Endothelial cell of umbilical vein (primary cell): Measurements from ENCODE around the gene SKIDA1. TPM values are rescaled to one million over a fixed set of nuclear protein-coding genes. Genes with fewer than 3 reads are reported as not detected.

Experiments
- BruUV-seq: library from RNA; stranded (reverse); fragments of 400-500 nt; replicated peaks from 2 replicates; lab custom pipeline; 2021; lab: Mats Ljungman, UMichigan
- CTCF ChIA-PET: fragments of 300-600, 350-600 bp; sonication (Branson Sonifier 250); formaldehyde crosslinking; loops from one replicate; lab custom pipeline; 2021; ENCODE audit warnings: antibody characterized with exemption, inconsistent platforms; lab: Charles Lee
- POLR2A ChIA-PET: fragments of 300-600, 350-600 bp; sonication (Branson Sonifier 250); formaldehyde crosslinking; loops from one replicate; lab custom pipeline; 2021; ENCODE audit warnings: antibody characterized with exemption, inconsistent platforms; lab: Charles Lee
- DNase-seq: peaks from one replicate; pipeline ENCODE4 v3.0.0-alpha.2; 2011; ENCODE audit warnings: low read depth, low spot score
- FAIRE-seq: peaks from 2 replicates; lab custom pipeline; 2011; peaks lifted over from hg19 to GRCh38; lab: Jason Lieb, UNC
- H2AFZ ChIP-seq: 2 replicates; pipeline ENCODE4 v1.6.0; 2012; ENCODE audit warnings: low read depth, low read length, control low read depth, inconsistent platforms
- H3K27ac ChIP-seq: 2 replicates; pipeline ENCODE4 v1.5.1; 2011; ENCODE audit warnings: low read depth, mild to moderate bottlenecking, control low read depth, low read length, moderate library complexity; ENCODE audit not compliant: insufficient read depth
- H3K27me3 ChIP-seq, 2 experiments: 2 replicates each; pipeline versions ENCODE4 v1.6.0 to v1.6.1; 2011; ENCODE audit warnings: low read length in 2 of 2, mixed read lengths in 1 of 2; ENCODE audit not compliant: control insufficient read depth in 2 of 2, insufficient read depth in 2 of 2
- H3K36me3 ChIP-seq, 2 experiments: 2 replicates in 1 of 2; 3 replicates in 1 of 2; pipeline ENCODE4 v1.5.1; 2011; ENCODE audit warnings: low read length in 2 of 2, mild to moderate bottlenecking in 1 of 2, moderate library complexity in 1 of 2; ENCODE audit not compliant: control insufficient read depth in 2 of 2, insufficient read depth in 2 of 2; ENCODE audit errors: extremely low read depth in 1 of 2
- H3K4me1 ChIP-seq: 3 replicates; pipeline ENCODE4 v1.5.1; 2011; ENCODE audit warnings: mild to moderate bottlenecking, low read length; ENCODE audit not compliant: control insufficient read depth, insufficient read depth; ENCODE audit errors: extremely low read depth
- H3K4me2 ChIP-seq: 2 replicates; pipeline ENCODE4 v1.6.1; 2011; ENCODE audit warnings: low read length, control low read depth, mixed read lengths; ENCODE audit not compliant: insufficient read depth
- H3K4me3 ChIP-seq, 3 experiments: fragments of 200-600 bp in 1 of 3; sonication (generic), shearing (Covaris generic) in 1 of 3; replicated peaks in 1 of 3; 2 replicates each; pipeline ENCODE4 v1.5.1; 2011 to 2016; ENCODE audit warnings: control low read depth in 3 of 3, low read length in 3 of 3, mild to moderate bottlenecking in 2 of 3, inconsistent platforms in 1 of 3, low read depth in 1 of 3, moderate library complexity in 1 of 3; ENCODE audit not compliant: insufficient read depth in 1 of 3
- H3K79me2 ChIP-seq: 2 replicates; pipeline ENCODE4 v1.6.0; 2012; ENCODE audit warnings: low read length, inconsistent platforms; ENCODE audit not compliant: control insufficient read depth, insufficient read depth
- H3K9ac ChIP-seq: replicated peaks from 2 replicates; pipeline ENCODE3; 2011; ENCODE audit warnings: low read length, control low read depth; ENCODE audit not compliant: insufficient read depth; ENCODE audit errors: extremely low read depth
- H3K9me1 ChIP-seq: replicated peaks from 3 replicates; pipeline ENCODE4 v1.6.0; 2011; ENCODE audit warnings: mild to moderate bottlenecking, low read length; ENCODE audit not compliant: control insufficient read depth, insufficient read depth; ENCODE audit errors: extremely low read depth
- H3K9me3 ChIP-seq: replicated peaks from 2 replicates; pipeline ENCODE4 v1.5.1; 2012; ENCODE audit warnings: low read length, inconsistent platforms; ENCODE audit not compliant: control insufficient read depth, insufficient read depth
- H4K20me1 ChIP-seq: replicated peaks from 2 replicates; pipeline ENCODE3; 2011; ENCODE audit warnings: mild to moderate bottlenecking, low read length; ENCODE audit not compliant: control insufficient read depth, insufficient read depth; ENCODE audit errors: extremely low read depth
- CTCF ChIP-seq, 2 donors: IDR thresholded peaks; 1 replicate in 1 of 2; 2 replicates in 1 of 2; pipeline ENCODE4 v1.5.1; 2011; ENCODE audit warnings: low read length in 2 of 2, mild to moderate bottlenecking in 2 of 2, moderate library complexity in 2 of 2, control low read depth in 1 of 2, inconsistent platforms in 1 of 2, low read depth in 1 of 2; ENCODE audit not compliant: insufficient read depth in 1 of 2; ENCODE audit errors: extremely low read depth in 1 of 2
- EZH2 ChIP-seq: IDR thresholded peaks from 2 replicates; pipeline ENCODE4 v1.6.1; 2012; ENCODE audit warnings: borderline replicate concordance, low read depth, mild to moderate bottlenecking, moderate library complexity, low read length, inconsistent platforms; ENCODE audit not compliant: severe bottlenecking
- FOS ChIP-seq: IDR thresholded peaks from 2 replicates; pipeline ENCODE4 v1.6.1; 2011; ENCODE audit warnings: mild to moderate bottlenecking, low read length, moderate library complexity, borderline replicate concordance; ENCODE audit not compliant: insufficient read depth
- GATA2 ChIP-seq: IDR thresholded peaks from 2 replicates; pipeline ENCODE4 v1.7.0; 2011; ENCODE audit warnings: low read depth, mild to moderate bottlenecking, moderate library complexity, mixed read lengths, low read length; ENCODE audit not compliant: insufficient read length, insufficient read depth
- JUN ChIP-seq: IDR thresholded peaks from 2 replicates; pipeline ENCODE4 v1.6.1; 2011; ENCODE audit warnings: borderline replicate concordance, low read depth; ENCODE audit not compliant: insufficient read length, insufficient read depth
- MAX ChIP-seq: IDR thresholded peaks from 2 replicates; pipeline ENCODE4 v1.6.1; 2011; ENCODE audit not compliant: insufficient read depth, insufficient read length
- MYC ChIP-seq: IDR thresholded peaks from one replicate; pipeline ENCODE4 v1.6.1; 2011; ENCODE audit warnings: mild to moderate bottlenecking, low read depth, low read length
- POLR2A ChIP-seq: IDR thresholded peaks from 2 replicates; pipeline ENCODE4 v1.6.1; 2012; ENCODE audit warnings: low read depth, mild to moderate bottlenecking, control low read depth, low read length
- POLR2AphosphoS5 ChIP-seq: IDR thresholded peaks from 2 replicates; pipeline ENCODE4 v1.6.1; 2012; ENCODE audit warnings: low read depth, mild to moderate bottlenecking, control low read depth, low read length, moderate library complexity; ENCODE audit not compliant: insufficient read depth
- dilution Hi-C: fragments of 300-500 bp; cut with MboI; formaldehyde crosslinking; loops from one replicate; pipeline ENCODE4 v1.15.0; 2019; ENCODE audit warnings: low sequenced_read_pairs; ENCODE audit not compliant: extremely low pct_ligation_motif_present
- intact Hi-C: fragments of 100-400 bp; cut with micrococcal nuclease; formaldehyde crosslinking; loops from one replicate; pipeline ENCODE4 v1.10.0; 2022
- polyA plus RNA-seq, 4 experiments: library from polyadenylated mRNA; depleted of rRNA in 3 of 4; stranded (reverse) in 3 of 4; unstranded in 1 of 4; fragments of >200 nt; gene quantifications; 2 replicates each; pipeline versions ENCODE4 v1.2.1 to v1.2.3, GENCODE V29; 2011 to 2012; ENCODE audit warnings: missing spikeins in 1 of 4
- total RNA-seq: library from RNA; stranded (reverse); gene quantifications from 2 replicates; pipeline ENCODE4 v1.2.3, GENCODE V29; 2021

The SKIDA1 gene
- total and polyA plus RNA-seq, 2 donors (not counting 3 experiments of a cell fraction or from before 2014, with no cell fraction given), result 0.21 to 0.71 TPM

GRCh38 chr10:21529032-21529910, 3.8 kb upstream of the SKIDA1 start:
- no peaks in the 10 kb centered on the region for H3K79me2 ChIP-seq
- H3K36me3 ChIP-seq, result no peaks in the 10 kb centered on the region
- peak overlapping the region; percentile 44 for H2AFZ ChIP-seq
- POLR2A ChIA-PET, result no interaction called here
- BruUV-seq, result no TSS peak
- H3K4me2 ChIP-seq, result peak overlapping the region; percentile 100
- H4K20me1 ChIP-seq, result no peaks in the 10 kb centered on the region
- no peaks in the 10 kb centered on the region for H3K9me1 ChIP-seq
- no peak overlapping the region for H3K27ac ChIP-seq
- peak overlapping the region; percentile 99 for H3K9ac ChIP-seq
- H3K27me3 ChIP-seq, result no peaks in the 10 kb centered on the region
- no peak for TF ChIP-seq POLR2A
- no peak for TF ChIP-seq JUN
- no peak for TF ChIP-seq POLR2AphosphoS5
- no peak for TF ChIP-seq CTCF (IDR thresholded peaks at IDR 0.05; ENCODE audit: extremely low read depth in 1 of 2, insufficient read depth in 1 of 2, low read depth in 1 of 2, low read length in 2 of 2)
- no peak for TF ChIP-seq FOS
- no peak for TF ChIP-seq MYC
- no peak for TF ChIP-seq EZH2
- TF ChIP-seq MAX, result no peak
- TF ChIP-seq GATA2, result no peak
- dilution Hi-C loops (no loop called here), intact Hi-C loops (loop anchor here (5.0 to 10.0 kb wide), 3 partner anchors 237 to 796 kb away; partner anchors contain the start of gene BMI1)
- DNase-seq (no peak), FAIRE-seq (no peak)
- CTCF ChIA-PET, result no interaction called here
- no peak overlapping the region for H3K4me3 ChIP-seq
- peaks cover 37% of the 10 kb centered on the region for H3K4me1 ChIP-seq
- no peaks in the 10 kb centered on the region for H3K9me3 ChIP-seq
